IPS-NIHi7 (cell line): Measurements from ENCODE around the gene ZFP92.
"Not testable (repeated sequence)": the region's sequence is repeated elsewhere in the genome, so short reads cannot be mapped to it uniquely, and the experiment has no call there.

Source experiments
- DNase-seq: peaks from one replicate; pipeline ENCODE4 v3.0.0; 2012; ENCODE audit warnings: mixed read lengths; ENCODE audit errors: extremely low spot score

ZFP92 gene

GRCh38 chrX:153411255-153411987 lies at the start of gene ZFP92:
Gene ZFP92, plus strand, starts transcription at chrX:153411472. Its CDS starts 6,851 bp downstream, at chrX:153418323.
- DNase-seq: no peak

GRCh38 chrX:153361781-153362397 lies 49.4 kb upstream of the ZFP92 start:
- no peak for DNase-seq

GRCh38 chrX:153365670-153366069 lies 45.6 kb upstream of the ZFP92 start:
- no peak for DNase-seq

GRCh38 chrX:153366119-153366518 lies 45.2 kb upstream of the ZFP92 start:
- DNase-seq: no peak

- DNase-seq: no peak
Measured at GRCh38 chrX:153366878-153367538, 44.3 kb upstream of the ZFP92 start.

- no peak for DNase-seq
Measured at GRCh38 chrX:153370293-153371055, 40.8 kb upstream of the ZFP92 start.

- no peak for DNase-seq
Measured at GRCh38 chrX:153371256-153371655, 40.0 kb upstream of the ZFP92 start.

- DNase-seq: no peak
Measured at GRCh38 chrX:153372949-153373348, 38.3 kb upstream of the ZFP92 start.

- DNase-seq: no peak
Measured at GRCh38 chrX:153374426-153374825, 36.8 kb upstream of the ZFP92 start.

- no peak for DNase-seq
Measured at GRCh38 chrX:153375571-153375970, 35.7 kb upstream of the ZFP92 start.

- DNase-seq: no peak
Measured at GRCh38 chrX:153377727-153378126, 33.5 kb upstream of the ZFP92 start.

- DNase-seq: no peak
Measured at GRCh38 chrX:153378607-153379006, 32.7 kb upstream of the ZFP92 start.

GRCh38 chrX:153379508-153379907 lies 31.8 kb upstream of the ZFP92 start:
- no peak for DNase-seq

- no peak for DNase-seq
Measured at GRCh38 chrX:153379971-153380581, 31.2 kb upstream of the ZFP92 start.

GRCh38 chrX:153380691-153381090 lies 30.6 kb upstream of the ZFP92 start:
- no peak for DNase-seq

GRCh38 chrX:153381684-153382532 lies 29.4 kb upstream of the ZFP92 start:
- DNase-seq: peak; percentile 38

GRCh38 chrX:153382563-153383482 lies 28.4 kb upstream of the ZFP92 start:
- DNase-seq: no peak

- no peak for DNase-seq
Measured at GRCh38 chrX:153384390-153384789, 26.9 kb upstream of the ZFP92 start.

- DNase-seq: not testable (repeated sequence)
Measured at GRCh38 chrX:153384973-153385372, 26.3 kb upstream of the ZFP92 start.

- no peak for DNase-seq
Measured at GRCh38 chrX:153386097-153386496, 25.2 kb upstream of the ZFP92 start.
